Pancreas (tissue), 10 donors: ENCODE measurements around the gene HSP90AB1. TPM values are rescaled to one million over a fixed set of nuclear protein-coding genes. Genes with fewer than 3 reads are reported as not detected.
"Not testable (repeated sequence)": the region's sequence is repeated elsewhere in the genome, so short reads cannot be mapped to it uniquely, and the experiment has no call there.

Experiments used
- ATAC-seq, 4 donors: fragments of 200-7000 bp; cut with Tn5 transposase; one replicate each; pipeline versions ENCODE4 v1.8.0 to v1.9.1; 2020; ENCODE audit warnings: mild to moderate bottlenecking in 4 of 4, moderate library complexity in 4 of 4
- DNase-seq, 6 donors: peaks; one replicate each; pipeline ENCODE4 v3.0.0-alpha.2; 2020
- FAIRE-seq: peaks from 2 replicates; lab custom pipeline; 2012; peaks lifted over from hg19 to GRCh38; lab: Jason Lieb, UNC
- H3K27ac ChIP-seq, 4 donors: fragments of 200-600 bp; sonication (generic); 1 replicate in 3 of 4; 2 replicates in 1 of 4; pipeline versions ENCODE4 v1.5.0 to v1.8.0; 2020
- H3K27me3 ChIP-seq, 4 donors: fragments of 200-600 bp; one replicate each; pipeline ENCODE4 v1.8.0; 2021
- H3K36me3 ChIP-seq, 3 donors: fragments of 200-600 bp; sonication (generic) in 1 of 3; one replicate each; pipeline versions ENCODE4 v1.5.0 to v1.8.0; 2020 to 2021
- H3K4me1 ChIP-seq, 3 donors: fragments of 200-600 bp; one replicate each; pipeline ENCODE4 v1.8.0; 2021
- H3K4me3 ChIP-seq, 4 donors: fragments of 200-600 bp; sonication (generic) in 2 of 4; one replicate each; pipeline versions ENCODE4 v1.5.0 to v1.8.0; 2020 to 2021
- H3K9me3 ChIP-seq, 4 donors: fragments of 200-600 bp; one replicate each; pipeline ENCODE4 v1.8.0; 2021
- CTCF ChIP-seq, 4 donors: fragments of 200-600 bp; sonication (generic) in 3 of 4; IDR thresholded peaks; one replicate each; pipeline versions ENCODE4 v1.5.0 to v1.8.0; 2021; ENCODE audit warnings: antibody characterized with exemption in 4 of 4
- WGBS, 2 donors: extraction: QIAGEN DNeasy Blood & Tissue Kit; methylation state at CpG; one replicate each; pipeline ENCODE4 v1.1.7; 2013; 5-methylcytosine and 5-hydroxymethylcytosine counted together
- intact Hi-C, 3 donors: fragments of 100-400 bp; cut with DNase I; formaldehyde crosslinking; loops; one replicate each; pipeline versions ENCODE4 v1.11.1 to v1.14.2; 2022
- polyA plus RNA-seq, 2 donors: library from polyadenylated mRNA; stranded (reverse); fragments of 200-250 nt; gene quantifications; one replicate each; pipeline ENCODE4 v1.2.3, GENCODE V29; 2013
- total RNA-seq, 6 donors: library from RNA; stranded (reverse); fragmentation: NEBNext Ultra II Directional in 4 of 6; extraction: Animal tissue kit (Norgen Biotek cat#: 25700) in 4 of 6; gene quantifications; one replicate each; pipeline versions ENCODE4 v1.2.1 to v1.2.4, GENCODE V29; 2021 to 2023
- donor health status: healthy with polysubstance abuse.
- donor health status: DM: no; HTN: no; CAD: no; lungs with moderate emphysema.
- donor health status: DM: no; HTN: no; CAD: no.
- donor health status: control.
- donor health status: control.
- donor health status: Bipolar disorder and iron deficiency.
- donor health status: DM: yes; HTN: yes; CAD: no.
- donor health status: DM: no; HTN: no; CAD: no.
- donor health status: DM: no; HTN: no; CAD: no.
- donor health status: DM: yes; HTN: yes; CAD: no.

Gene HSP90AB1
- total and polyA plus RNA-seq, 8 donors, result 145 to 577 (median 434) TPM

GRCh38 chr6:44229376-44230033, 17.4 kb upstream of the HSP90AB1 start:
- H3K4me1 ChIP-seq, result peaks cover 13 to 31% (median 26%) of the 10 kb centered on the region in 3 donors
- H3K27ac ChIP-seq, result no peak overlapping the region
- H3K9me3 ChIP-seq, result no peaks in the 10 kb centered on the region
- peaks cover 0 to 36% (median 5%) of the 10 kb centered on the region in 3 donors for H3K36me3 ChIP-seq
- FAIRE-seq (no peak), ATAC-seq (peak in 2 of 4 donors; percentile 4 to 15), DNase-seq (no peak)
- no peaks in the 10 kb centered on the region for H3K27me3 ChIP-seq
- intact Hi-C loops, result loop anchor here in 1 of 3 donors (5.0 kb wide), 1 partner anchor 57 kb away; no protein-coding TSS in a partner anchor
- 62 to 63% methylated on average over 11 of the region's 11 CpGs for WGBS, 2 donors
- no peak for TF ChIP-seq CTCF (IDR thresholded peaks at IDR 0.05)
- H3K4me3 ChIP-seq, result no peak overlapping the region

- Histone ChIP-seq H3K36me3 (peaks cover 0 to 36% (median 5%) of the 10 kb centered on the region in 3 donors), H3K4me1 (peaks cover 11 to 26% (median 24%) of the 10 kb centered on the region in 3 donors), H3K4me3 (no peak overlapping the region), H3K9me3 (no peaks in the 10 kb centered on the region), H3K27me3 (no peaks in the 10 kb centered on the region), H3K27ac (no peak overlapping the region)
- no peak for ATAC-seq
- WGBS, 2 donors, result 85 to 90% methylated on average over 10 of the region's 10 CpGs
- no peak for TF ChIP-seq CTCF (IDR thresholded peaks at IDR 0.05)
- no peak for FAIRE-seq
- DNase-seq, result no peak
- intact Hi-C loops, result loop anchor here in 1 of 3 donors (5.0 kb wide), 1 partner anchor 58 kb away; no protein-coding TSS in a partner anchor
These were observed 16.7 kb upstream of the HSP90AB1 start for GRCh38 chr6:44230034-44230675.

GRCh38 chr6:44231426-44231825, 15.5 kb upstream of the HSP90AB1 start:
- H3K9me3 ChIP-seq, H3K27me3 ChIP-seq, ATAC-seq, FAIRE-seq, H3K4me3 ChIP-seq, H3K27ac ChIP-seq: not testable (repeated sequence)
- DNase-seq, result peak in 1 of 6 donors; percentile 17
- intact Hi-C loops, result loop anchor here in 1 of 3 donors (5.0 kb wide), 1 partner anchor 59 kb away; no protein-coding TSS in a partner anchor
- Histone ChIP-seq H3K36me3 (peaks cover 0 to 36% (median 5%) of the 10 kb centered on the region in 3 donors), H3K4me1 (peaks cover 6 to 19% (median 12%) of the 10 kb centered on the region in 3 donors)
- 93 to 94% methylated on average over 9 of the region's 9 CpGs for WGBS, 2 donors

GRCh38 chr6:44232676-44233566, 14.0 kb upstream of the HSP90AB1 start:
- H3K4me3 ChIP-seq, result no peak overlapping the region
- peak overlapping the region in 3 of 4 donors; percentile 28 to 72 (median 42) for H3K27ac ChIP-seq
- DNase-seq (peak in 1 of 6 donors; percentile 44), FAIRE-seq (no peak), ATAC-seq (no peak)
- no peaks in the 10 kb centered on the region for H3K9me3 ChIP-seq
- WGBS, 2 donors, result 82 to 87% methylated on average over 16 of the region's 16 CpGs
- TF ChIP-seq CTCF (IDR thresholded peaks at IDR 0.05), result no peak
- peaks cover 0 to 36% (median 5%) of the 10 kb centered on the region in 3 donors for H3K36me3 ChIP-seq
- H3K27me3 ChIP-seq, result no peaks in the 10 kb centered on the region
- intact Hi-C loops, result loop anchor here in 1 of 3 donors (5.0 kb wide), 1 partner anchor 61 kb away; no protein-coding TSS in a partner anchor
- peaks cover 14 to 20% (median 18%) of the 10 kb centered on the region in 3 donors for H3K4me1 ChIP-seq
